Caco-2 (cell line): ENCODE results near the gene MLYCD. TPM values are rescaled to one million over a fixed set of nuclear protein-coding genes. Genes with fewer than 3 reads are reported as not detected.

Source experiments
- BruUV-seq: library from RNA; stranded (reverse); fragments of 400-500 nt; replicated peaks from 2 replicates; lab custom pipeline; 2021; lab: Mats Ljungman, UMichigan
- CTCF ChIA-PET: fragments of 300-600 bp; sonication (Branson Sonifier 250); formaldehyde crosslinking; loops from one replicate; lab custom pipeline; 2022; ENCODE audit warnings: antibody characterized with exemption; lab: Charles Lee
- POLR2A ChIA-PET: fragments of 300-600 bp; sonication (Branson Sonifier 250); formaldehyde crosslinking; loops from one replicate; lab custom pipeline; 2022; ENCODE audit warnings: antibody characterized with exemption; lab: Charles Lee
- DNase-seq, 2 experiments: peaks; one replicate each; pipeline versions ENCODE4 v3.0.0 to v3.0.0-alpha.2; 2020 to 2022
- H3K27me3 ChIP-seq: replicated peaks from 2 replicates; pipeline ENCODE4 v1.6.0; 2011; ENCODE audit warnings: low read length; ENCODE audit not compliant: control insufficient read depth, insufficient read depth
- H3K36me3 ChIP-seq: 2 replicates; pipeline ENCODE4 v1.5.1; 2011; ENCODE audit warnings: low read length; ENCODE audit not compliant: control insufficient read depth, insufficient read depth
- H3K4me1 ChIP-seq: fragments of 250-450 bp; sonication (Bioruptor Pico); 2 replicates; pipeline ENCODE4 v1.5.1; 2020; ENCODE audit warnings: mild to moderate bottlenecking
- H3K4me3 ChIP-seq: 2 replicates; pipeline ENCODE4 v1.5.1; 2011; ENCODE audit warnings: low read depth, mild to moderate bottlenecking, control low read depth, low read length
- H3K9me3 ChIP-seq: fragments of 250-450 bp; sonication (Bioruptor Pico); 2 replicates; pipeline ENCODE4 v1.5.1; 2020; ENCODE audit warnings: mild to moderate bottlenecking, moderate library complexity
- H3K27ac Mint-ChIP-seq: one replicate; pipeline ENCODE4 v1.8.0; 2022; ENCODE audit warnings: mixed read lengths; ENCODE audit not compliant: unreplicated experiment
- H3K27me3 Mint-ChIP-seq: one replicate; pipeline ENCODE4 v1.8.0; 2022; ENCODE audit warnings: mixed read lengths; ENCODE audit not compliant: insufficient read depth, unreplicated experiment
- H3K36me3 Mint-ChIP-seq: one replicate; pipeline ENCODE4 v1.8.0; 2022; ENCODE audit warnings: mild to moderate bottlenecking, mixed read lengths; ENCODE audit not compliant: insufficient read depth, unreplicated experiment
- H3K4me1 Mint-ChIP-seq: one replicate; pipeline ENCODE4 v1.8.0; 2022; ENCODE audit warnings: low read depth, mixed read lengths; ENCODE audit not compliant: unreplicated experiment
- H3K4me3 Mint-ChIP-seq: one replicate; pipeline ENCODE4 v1.8.0; 2022; ENCODE audit warnings: mild to moderate bottlenecking, moderate library complexity, mixed read lengths; ENCODE audit not compliant: unreplicated experiment
- H3K9me3 Mint-ChIP-seq: one replicate; pipeline ENCODE4 v1.8.0; 2022; ENCODE audit warnings: mixed read lengths; ENCODE audit not compliant: unreplicated experiment
- intact Hi-C: fragments of 100-400 bp; cut with micrococcal nuclease; formaldehyde crosslinking; loops from one replicate; pipeline ENCODE4 v1.10.0; 2022; ENCODE audit not compliant: unreplicated experiment
- total RNA-seq: library from RNA; stranded (reverse); gene quantifications from 2 replicates; pipeline ENCODE4 v1.2.3, GENCODE V29; 2022
- TF ChIP-seq, protein P1 (sequence below), 2 experiments: fragments of 200-600 bp in 1 of 2; IDR thresholded peaks; 1 replicate in 1 of 2; 2 replicates in 1 of 2; pipeline versions ENCODE4 v1.5.1 to v1.8.0; 2011 to 2022; ENCODE audit warnings: antibody characterized with exemption in 1 of 2, control low read depth in 1 of 2, inconsistent platforms in 1 of 2, low read depth in 1 of 2, low read length in 1 of 2, mild to moderate bottlenecking in 1 of 2, moderate library complexity in 1 of 2; ENCODE audit not compliant: insufficient read depth in 1 of 2, severe bottlenecking in 1 of 2, unreplicated experiment in 1 of 2

Gene MLYCD
- total RNA-seq, 1 experiment from 2014 or later = 8.7 TPM

DNA sequence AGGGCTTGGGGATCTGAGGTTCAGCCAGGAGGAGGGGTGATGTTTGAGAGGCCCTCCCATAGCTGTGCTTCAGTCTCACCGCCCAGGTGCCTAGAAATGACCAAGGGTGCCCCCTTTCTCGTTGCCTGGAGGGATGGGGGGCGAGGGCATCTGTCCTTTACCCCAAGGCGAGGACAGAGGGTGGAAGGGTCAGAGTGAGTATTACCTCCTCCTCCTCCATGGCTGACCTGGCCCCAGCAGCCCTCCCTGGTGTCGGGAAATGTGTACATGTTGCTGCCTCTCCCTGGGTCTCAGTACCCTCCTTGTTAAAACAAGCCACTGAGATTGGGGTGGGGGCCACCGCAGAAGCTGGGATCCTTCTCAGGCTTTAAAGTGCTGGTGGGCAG, 71.5 kb downstream of the MLYCD start:
- H3K4me1 Mint-ChIP-seq = no peaks in the 10 kb centered on the region
- no peak overlapping the region for H3K27ac Mint-ChIP-seq
- Histone ChIP-seq H3K4me1 (no peaks in the 10 kb centered on the region), H3K9me3 (no peaks in the 10 kb centered on the region), H3K4me3 (no peak overlapping the region), H3K27me3 (no peaks in the 10 kb centered on the region; the same call in 1 of the 2 replicates), H3K36me3 (no peaks in the 10 kb centered on the region)
- no peaks in the 10 kb centered on the region for H3K9me3 Mint-ChIP-seq
- H3K4me3 Mint-ChIP-seq = no peak overlapping the region
- TF ChIP-seq, protein P1, sequence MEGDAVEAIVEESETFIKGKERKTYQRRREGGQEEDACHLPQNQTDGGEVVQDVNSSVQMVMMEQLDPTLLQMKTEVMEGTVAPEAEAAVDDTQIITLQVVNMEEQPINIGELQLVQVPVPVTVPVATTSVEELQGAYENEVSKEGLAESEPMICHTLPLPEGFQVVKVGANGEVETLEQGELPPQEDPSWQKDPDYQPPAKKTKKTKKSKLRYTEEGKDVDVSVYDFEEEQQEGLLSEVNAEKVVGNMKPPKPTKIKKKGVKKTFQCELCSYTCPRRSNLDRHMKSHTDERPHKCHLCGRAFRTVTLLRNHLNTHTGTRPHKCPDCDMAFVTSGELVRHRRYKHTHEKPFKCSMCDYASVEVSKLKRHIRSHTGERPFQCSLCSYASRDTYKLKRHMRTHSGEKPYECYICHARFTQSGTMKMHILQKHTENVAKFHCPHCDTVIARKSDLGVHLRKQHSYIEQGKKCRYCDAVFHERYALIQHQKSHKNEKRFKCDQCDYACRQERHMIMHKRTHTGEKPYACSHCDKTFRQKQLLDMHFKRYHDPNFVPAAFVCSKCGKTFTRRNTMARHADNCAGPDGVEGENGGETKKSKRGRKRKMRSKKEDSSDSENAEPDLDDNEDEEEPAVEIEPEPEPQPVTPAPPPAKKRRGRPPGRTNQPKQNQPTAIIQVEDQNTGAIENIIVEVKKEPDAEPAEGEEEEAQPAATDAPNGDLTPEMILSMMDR (IDR thresholded peaks at IDR 0.05; ENCODE audit: insufficient read depth in 1 of 2, low read depth in 1 of 2, low read length in 1 of 2, severe bottlenecking in 1 of 2, unreplicated experiment in 1 of 2) = no peak
- peaks cover 7% of the 10 kb centered on the region for H3K27me3 Mint-ChIP-seq
- no peaks in the 10 kb centered on the region for H3K36me3 Mint-ChIP-seq
- DNase-seq = no peak
- intact Hi-C loops = no loop called here
- CTCF ChIA-PET = interaction anchor here (0.6 to 1.6 kb wide), 4 partner anchors 74 to 96 kb away, joined by 3 to 4 read pairs (median 3); no protein-coding TSS in a partner anchor
- BruUV-seq = no TSS peak
- POLR2A ChIA-PET = no interaction called here

DNA sequence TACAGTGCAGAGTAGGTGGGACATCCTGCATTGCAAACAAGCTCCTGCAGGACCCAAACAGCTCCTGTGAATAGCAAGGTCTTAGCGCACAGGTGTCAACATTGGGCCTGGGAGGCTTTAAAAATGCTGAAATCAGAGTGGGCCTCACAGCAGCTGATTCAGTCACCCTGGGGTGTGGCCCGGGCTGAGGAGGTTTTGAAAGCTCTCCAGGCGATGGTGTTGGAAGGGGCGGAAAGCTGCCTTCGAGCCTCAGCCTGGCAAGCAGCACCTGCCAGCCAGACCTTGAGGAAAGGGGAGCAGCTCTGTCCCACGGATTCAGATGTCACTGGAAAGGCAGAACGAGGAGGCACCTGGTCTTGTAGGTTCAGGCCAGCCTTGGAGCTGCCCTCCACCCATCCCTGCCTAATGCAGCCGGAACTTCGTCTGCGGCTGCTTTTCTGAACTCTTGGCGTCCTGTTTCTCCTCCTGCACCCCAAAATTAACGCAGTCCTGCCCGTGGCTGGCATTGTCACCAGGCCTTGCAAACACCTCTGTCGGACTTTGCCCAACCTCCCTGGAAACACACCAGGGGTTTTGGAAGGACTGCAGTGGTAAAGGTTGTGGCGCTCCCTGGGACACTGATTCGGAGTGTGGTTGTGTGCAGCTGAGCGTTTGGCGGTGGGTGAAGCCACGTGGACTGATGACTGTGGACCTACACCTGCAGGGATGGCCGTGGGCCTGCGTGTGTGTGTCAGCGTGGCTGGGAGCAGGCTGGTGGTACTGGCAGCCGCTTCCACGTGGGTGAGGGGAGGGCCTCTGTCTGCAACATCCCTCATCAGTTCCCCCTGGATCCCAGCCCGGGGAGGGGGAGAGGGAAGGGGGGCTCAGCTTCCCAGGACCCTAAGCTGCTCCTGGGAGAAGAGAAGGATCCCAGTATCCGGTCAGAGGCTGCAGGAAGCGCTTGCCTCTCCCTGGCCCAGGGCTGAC, 72.5 kb downstream of the MLYCD start:
- no peak overlapping the region for H3K4me3 Mint-ChIP-seq
- H3K27ac Mint-ChIP-seq = no peak overlapping the region
- BruUV-seq = no TSS peak
- DNase-seq = no peak
- H3K27me3 Mint-ChIP-seq = peaks cover 7% of the 10 kb centered on the region
- H3K9me3 Mint-ChIP-seq = no peaks in the 10 kb centered on the region
- TF ChIP-seq, protein P1 (IDR thresholded peaks at IDR 0.05; ENCODE audit: insufficient read depth in 1 of 2, low read depth in 1 of 2, low read length in 1 of 2, severe bottlenecking in 1 of 2, unreplicated experiment in 1 of 2) = no peak
- Histone ChIP-seq H3K4me3 (no peak overlapping the region), H3K36me3 (no peaks in the 10 kb centered on the region), H3K27me3 (no peaks in the 10 kb centered on the region; the same call in 1 of the 2 replicates), H3K4me1 (no peaks in the 10 kb centered on the region), H3K9me3 (no peaks in the 10 kb centered on the region; the same call in 1 of the 2 replicates)
- POLR2A ChIA-PET = no interaction called here
- H3K4me1 Mint-ChIP-seq = no peaks in the 10 kb centered on the region
- intact Hi-C loops = no loop called here
- H3K36me3 Mint-ChIP-seq = no peaks in the 10 kb centered on the region
- CTCF ChIA-PET = interaction anchor here (0.6 to 1.6 kb wide), 4 partner anchors 71 to 95 kb away, joined by 3 to 5 read pairs (median 4); partner anchors contain the start of gene SLC38A8

DNA sequence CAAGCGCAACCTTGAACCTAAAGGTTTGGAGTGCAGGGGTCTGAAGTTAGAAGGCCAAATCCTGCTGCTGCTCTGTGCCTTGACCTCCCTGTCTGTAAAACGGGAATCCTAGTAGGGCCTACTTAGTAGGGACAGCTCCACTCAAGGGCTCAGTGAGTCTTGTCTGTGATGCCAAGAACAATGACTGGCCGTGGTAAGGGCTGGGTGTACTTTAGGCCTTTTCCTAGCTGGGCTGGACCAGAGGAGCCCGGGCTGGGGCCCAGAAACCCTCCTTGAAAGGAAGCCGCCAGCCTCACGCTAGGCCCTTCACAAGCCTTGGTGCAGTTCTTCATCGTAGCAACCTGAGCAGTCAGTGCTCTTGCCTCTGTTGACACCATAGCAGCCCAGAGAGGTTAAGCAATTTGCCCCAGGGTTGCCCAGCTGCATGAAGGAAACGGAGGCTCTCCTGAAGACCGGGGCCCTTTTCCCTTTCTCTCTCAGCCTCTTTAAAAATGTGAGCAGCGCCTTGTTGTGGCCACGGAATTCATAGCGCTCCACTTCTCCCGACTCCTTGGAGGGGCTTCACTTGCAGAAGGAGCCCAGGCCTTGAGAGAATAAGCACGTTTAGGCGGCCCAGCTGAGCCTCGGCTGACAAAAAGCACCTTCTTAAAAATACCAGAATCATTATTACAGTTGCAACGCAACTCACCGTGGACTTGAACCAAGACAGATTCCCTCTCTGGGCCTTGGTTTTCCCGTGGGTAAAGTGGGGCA, 73.5 kb downstream of the MLYCD start:
- Mint-ChIP-seq H3K27me3 (peaks cover 7% of the 10 kb centered on the region), H3K27ac (no peak overlapping the region), H3K9me3 (no peaks in the 10 kb centered on the region), H3K4me1 (no peaks in the 10 kb centered on the region), H3K4me3 (no peak overlapping the region), H3K36me3 (no peaks in the 10 kb centered on the region)
- CTCF ChIA-PET = interaction anchor here (1.6 kb wide), 1 partner anchor 76 kb away, joined by 4 read pairs; no protein-coding TSS in a partner anchor
- TF ChIP-seq, protein P1 (IDR thresholded peaks at IDR 0.05; ENCODE audit: insufficient read depth in 1 of 2, low read depth in 1 of 2, low read length in 1 of 2, severe bottlenecking in 1 of 2, unreplicated experiment in 1 of 2) = no peak
- intact Hi-C loops = no loop called here
- BruUV-seq = no TSS peak
- no peak overlapping the region for H3K4me3 ChIP-seq
- peaks cover under 1% of the 10 kb centered on the region; the same call in 1 of the 2 replicates for H3K9me3 ChIP-seq
- H3K27me3 ChIP-seq = no peaks in the 10 kb centered on the region; the same call in 1 of the 2 replicates
- no peak for DNase-seq
- POLR2A ChIA-PET = no interaction called here
- no peaks in the 10 kb centered on the region for H3K4me1 ChIP-seq
- H3K36me3 ChIP-seq = no peaks in the 10 kb centered on the region
